ENCODE measurements around the gene ELFN2.

ELFN2 gene

GRCh38 chr22:37427711-37428635 lies 694 bp upstream of the ELFN2 start:
- TF ChIP-seq CTCF (conservative IDR thresholded peaks at IDR 0.05; ENCODE audit: low read depth, low read length) = no peak
- DNase-seq (ENCODE audit: low read depth) = no peak
- peak overlapping the region; percentile 61 for H3K4me3 ChIP-seq (ENCODE audit: low read depth, low read length)

- H3K4me3 ChIP-seq (ENCODE audit: low read depth, low read length) = peak overlapping the region; percentile 61
- no peak for TF ChIP-seq CTCF (conservative IDR thresholded peaks at IDR 0.05; ENCODE audit: low read depth, low read length)
- no peak for DNase-seq (ENCODE audit: low read depth)
Observed at GRCh38 chr22:37426706-37427134, 559 bp downstream of the ELFN2 start.

GRCh38 chr22:37425800-37426705 lies 1.2 kb downstream of the ELFN2 start:
- DNase-seq (ENCODE audit: low read depth) = peak; percentile 48
- peak overlapping the region; percentile 61 for H3K4me3 ChIP-seq (ENCODE audit: low read depth, low read length)
- TF ChIP-seq CTCF (conservative IDR thresholded peaks at IDR 0.05; ENCODE audit: low read depth, low read length) = no peak

GRCh38 chr22:37425369-37425768 lies 1.9 kb downstream of the ELFN2 start:
- no peak for TF ChIP-seq CTCF (conservative IDR thresholded peaks at IDR 0.05; ENCODE audit: low read depth, low read length)
- no peak for DNase-seq (ENCODE audit: low read depth)
- no peak overlapping the region for H3K4me3 ChIP-seq (ENCODE audit: low read depth, low read length)

- TF ChIP-seq CTCF (conservative IDR thresholded peaks at IDR 0.05; ENCODE audit: low read depth, low read length) = no peak
- no peak overlapping the region for H3K4me3 ChIP-seq (ENCODE audit: low read depth, low read length)
- DNase-seq (ENCODE audit: low read depth) = no peak
Observed at GRCh38 chr22:37423283-37423682, 4.0 kb downstream of the ELFN2 start.

GRCh38 chr22:37421468-37421877 lies 5.8 kb downstream of the ELFN2 start:
- H3K4me3 ChIP-seq (ENCODE audit: low read depth, low read length) = no peak overlapping the region
- no peak for TF ChIP-seq CTCF (conservative IDR thresholded peaks at IDR 0.05; ENCODE audit: low read depth, low read length)
- no peak for DNase-seq (ENCODE audit: low read depth)

Measured in choroid plexus epithelial cell (primary cell).